OCI-LY7 (cell line): ENCODE results near the gene PDE6H. TPM values are rescaled to one million over a fixed set of nuclear protein-coding genes. Genes with fewer than 3 reads are reported as not detected.
A peak's percentile ranks its signal among the peaks of the same experiment; 100 is the strongest.

ENCODE experiments used
- BruUV-seq: library from RNA; stranded (reverse); fragments of 400-500 nt; replicated peaks from 2 replicates; lab custom pipeline; 2021; lab: Mats Ljungman, UMichigan
- CTCF ChIA-PET: fragments of 300-600 bp; sonication (Branson Sonifier 250); formaldehyde crosslinking; loops from one replicate; lab custom pipeline; 2022; ENCODE audit warnings: antibody characterized with exemption; ENCODE audit not compliant: unreplicated experiment; lab: Charles Lee
- POLR2A ChIA-PET: fragments of 300-600 bp; sonication (Branson Sonifier 250); formaldehyde crosslinking; loops from one replicate; lab custom pipeline; 2022; ENCODE audit warnings: antibody characterized with exemption; lab: Charles Lee
- DNase-seq: peaks from one replicate; pipeline ENCODE4 v3.0.0-alpha.2; 2015; ENCODE audit warnings: low spot score
- H2AFZ ChIP-seq: fragments of 200-600 bp; sonication (generic), shearing (Covaris generic); 2 replicates; pipeline ENCODE4 v1.6.1; 2014; ENCODE audit warnings: mild to moderate bottlenecking, antibody characterized with exemption, low read length, moderate library complexity
- H3K27ac ChIP-seq: fragments of 200-600 bp; sonication (generic); 2 replicates; pipeline ENCODE4 v1.5.1; 2014; ENCODE audit warnings: mixed run types, low read depth, mild to moderate bottlenecking, moderate library complexity, low read length, inconsistent platforms; ENCODE audit not compliant: poor library complexity, severe bottlenecking
- H3K36me3 ChIP-seq: fragments of 200-600 bp; sonication (generic); 2 replicates; pipeline ENCODE4 v1.6.1; 2014; ENCODE audit warnings: mild to moderate bottlenecking, antibody characterized with exemption, low read length, moderate library complexity, mixed read lengths; ENCODE audit not compliant: insufficient read depth
- H3K4me1 ChIP-seq: fragments of 200-600 bp; sonication (generic); 2 replicates; pipeline ENCODE4 v1.5.1; 2014; ENCODE audit warnings: mild to moderate bottlenecking, low read length; ENCODE audit not compliant: insufficient read depth, poor library complexity, severe bottlenecking
- H3K4me2 ChIP-seq: fragments of 200-600 bp; sonication (generic); 2 replicates; pipeline ENCODE4 v1.6.1; 2014; ENCODE audit warnings: mild to moderate bottlenecking, low read length
- H3K4me3 ChIP-seq: fragments of 200-600 bp; sonication (generic); 2 replicates; pipeline ENCODE4 v1.5.1; 2014; ENCODE audit warnings: mild to moderate bottlenecking, low read depth, low read length; ENCODE audit not compliant: poor library complexity, severe bottlenecking
- H3K79me2 ChIP-seq: fragments of 200-600 bp; sonication (generic); 2 replicates; pipeline ENCODE4 v1.6.1; 2016; ENCODE audit warnings: low read depth, mild to moderate bottlenecking, low read length, moderate library complexity, mixed read lengths; ENCODE audit not compliant: insufficient read depth
- H3K9me2 ChIP-seq: fragments of 200-600 bp; sonication (generic); 2 replicates; pipeline ENCODE4 v1.6.1; 2016; ENCODE audit warnings: mild to moderate bottlenecking, low read length, mixed read lengths; ENCODE audit not compliant: insufficient read depth
- H3K9me3 ChIP-seq: fragments of 200-600 bp; sonication (generic); 2 replicates; pipeline ENCODE4 v1.6.1; 2014; ENCODE audit warnings: mild to moderate bottlenecking, mixed run types, low read length, mixed read lengths
- H4K20me1 ChIP-seq: fragments of 200-600 bp; sonication (generic); 2 replicates; pipeline ENCODE4 v1.6.1; 2014; ENCODE audit warnings: mild to moderate bottlenecking, antibody characterized with exemption, low read length, moderate library complexity, mixed read lengths; ENCODE audit not compliant: insufficient read depth
- CTCF ChIP-seq: fragments of 200-600 bp; sonication (generic); conservative IDR thresholded peaks from 2 replicates; pipeline ENCODE4 v1.5.1; 2014; ENCODE audit warnings: mild to moderate bottlenecking, antibody characterized with exemption, low read length, moderate library complexity, mixed read lengths
- EZH2phosphoT487 ChIP-seq: fragments of 200-600 bp; sonication (generic); IDR thresholded peaks from 2 replicates; pipeline ENCODE4 v1.6.1; 2018; ENCODE audit warnings: low read depth, borderline replicate concordance, mild to moderate bottlenecking, mixed run types, antibody characterized with exemption, low read length, moderate library complexity, mixed read lengths
- intact Hi-C: fragments of 100-400 bp; cut with micrococcal nuclease; formaldehyde crosslinking; loops from one replicate; pipeline ENCODE4 v1.10.0; 2022; ENCODE audit not compliant: unreplicated experiment
- total RNA-seq, 2 experiments: library from RNA; depleted of rRNA in 1 of 2; stranded (reverse); fragments of >200 nt in 1 of 2; shearing (Covaris generic) in 1 of 2; gene quantifications; 2 replicates each; pipeline ENCODE4 v1.2.3, GENCODE V29; 2014 to 2022

Gene PDE6H
- total RNA-seq, 2 experiments from 2014 or later = not detected

GRCh38 chr12:14946861-14947260, 26.0 kb upstream of the PDE6H start:
- Histone ChIP-seq H3K4me3 (no peak overlapping the region), H3K36me3 (peaks cover 95% of the 10 kb centered on the region), H3K4me1 (peaks cover 43% of the 10 kb centered on the region), H2AFZ (no peak overlapping the region), H4K20me1 (peaks cover 9% of the 10 kb centered on the region; the same call in 1 of the 2 replicates), H3K9me2 (no peaks in the 10 kb centered on the region), H3K4me2 (no peak overlapping the region), H3K27ac (no peak overlapping the region), H3K79me2 (peaks cover 62% of the 10 kb centered on the region), H3K9me3 (no peaks in the 10 kb centered on the region)
- intact Hi-C loops = no loop called here
- ChIA-PET POLR2A (interaction anchor here (1.6 to 1.8 kb wide), 2 partner anchors 44 to 176 kb away, joined by 3 to 6 read pairs; a partner anchor contains a TSS), CTCF (no interaction called here)
- TF ChIP-seq EZH2phosphoT487 = no peak
- no peak for TF ChIP-seq CTCF
- BruUV-seq = no TSS peak
- no peak for DNase-seq

GRCh38 chr12:14948672-14949071, 24.2 kb upstream of the PDE6H start:
- POLR2A ChIA-PET = interaction anchor here (0.6 to 1.8 kb wide), 14 partner anchors 9 to 201 kb away, joined by 3 to 8 read pairs (median 4); partner anchors contain the start of genes ARHGDIB, C12orf60, ERP27 and WBP11
- Histone ChIP-seq H3K4me2 (peak overlapping the region; percentile 75), H3K9me2 (no peaks in the 10 kb centered on the region), H3K4me3 (peak overlapping the region; percentile 44), H3K4me1 (peaks cover 61% of the 10 kb centered on the region), H2AFZ (no peak overlapping the region), H3K9me3 (no peaks in the 10 kb centered on the region), H3K79me2 (peaks cover 80% of the 10 kb centered on the region), H4K20me1 (peaks cover 26% of the 10 kb centered on the region), H3K36me3 (peaks cover 94% of the 10 kb centered on the region), H3K27ac (peak overlapping the region; percentile 92)
- peak; percentile 92 for DNase-seq
- TF ChIP-seq CTCF (no peak), EZH2phosphoT487 (no peak)
- intact Hi-C loops = no loop called here
- BruUV-seq = no TSS peak
- CTCF ChIA-PET = no interaction called here

- H3K4me2 ChIP-seq = peak overlapping the region; percentile 75
- no peak overlapping the region for H2AFZ ChIP-seq
- DNase-seq = no peak
- H3K36me3 ChIP-seq = peaks cover 98% of the 10 kb centered on the region
- peaks cover 32% of the 10 kb centered on the region for H4K20me1 ChIP-seq
- H3K79me2 ChIP-seq = peaks cover 89% of the 10 kb centered on the region
- peak overlapping the region; percentile 92 for H3K27ac ChIP-seq
- POLR2A ChIA-PET = no interaction called here
- BruUV-seq = no TSS peak
- CTCF ChIA-PET = no interaction called here
- no peaks in the 10 kb centered on the region for H3K9me3 ChIP-seq
- H3K9me2 ChIP-seq = no peaks in the 10 kb centered on the region
- H3K4me3 ChIP-seq = peak overlapping the region; percentile 36
- intact Hi-C loops = loop anchor here (10.0 kb wide), 3 partner anchors 545 to 935 kb away; partner anchors contain the start of gene STRAP
- TF ChIP-seq EZH2phosphoT487 (no peak), CTCF (no peak)
- peaks cover 71% of the 10 kb centered on the region for H3K4me1 ChIP-seq
These were observed 23.2 kb upstream of the PDE6H start for GRCh38 chr12:14949631-14950030.
